GM18907 (cell line): ENCODE results near the gene NFATC1.

Experiments used
- ATAC-seq: cut with Tn5 transposase; IDR thresholded peaks from one replicate; pipeline ENCODE4 v1.9.1; 2021; ENCODE audit warnings: mild to moderate bottlenecking, moderate library complexity; ENCODE audit not compliant: unreplicated experiment

NFATC1 gene

DNA sequence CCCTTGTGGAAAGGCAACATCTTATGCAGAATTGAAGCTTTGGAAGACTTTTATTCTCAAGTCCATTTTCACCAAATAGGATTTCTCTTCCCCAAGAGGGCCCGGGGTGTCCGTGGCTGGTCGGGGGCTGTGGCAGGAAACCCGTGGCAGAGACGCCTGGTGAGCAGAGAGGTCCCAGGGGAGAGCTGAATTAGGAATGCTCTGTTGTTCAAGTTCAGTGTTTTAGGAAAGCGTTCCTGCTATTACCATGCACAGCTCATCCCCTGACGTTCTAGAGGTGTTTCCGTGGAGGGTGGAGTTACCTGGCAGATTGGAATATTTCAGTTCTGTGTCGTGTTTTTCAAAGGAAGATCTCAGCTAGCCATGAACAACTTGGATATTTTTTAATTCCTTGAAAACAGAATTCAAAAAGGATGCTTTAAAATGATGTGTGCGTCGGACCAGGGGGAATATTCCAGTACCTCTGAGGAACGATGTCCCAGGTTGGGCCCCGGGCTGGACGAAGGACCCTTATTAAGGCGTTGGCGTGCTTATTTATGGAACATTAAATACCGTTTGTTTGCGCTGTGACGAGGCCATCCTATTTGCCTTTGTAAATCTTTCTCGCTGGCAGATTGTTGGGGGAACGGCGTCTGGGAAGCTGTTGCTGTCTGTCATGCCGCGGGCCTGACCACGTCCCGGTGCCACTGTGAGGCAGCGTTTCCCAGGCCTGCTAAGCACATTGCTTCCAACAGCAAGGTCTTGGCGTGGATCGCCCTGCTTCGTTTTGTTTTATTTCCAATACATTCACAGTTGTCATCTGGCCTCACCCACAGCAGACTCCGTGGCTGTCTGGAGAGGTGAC lies 8.2 kb downstream of the NFATC1 start:
- ATAC-seq, result no peak

DNA sequence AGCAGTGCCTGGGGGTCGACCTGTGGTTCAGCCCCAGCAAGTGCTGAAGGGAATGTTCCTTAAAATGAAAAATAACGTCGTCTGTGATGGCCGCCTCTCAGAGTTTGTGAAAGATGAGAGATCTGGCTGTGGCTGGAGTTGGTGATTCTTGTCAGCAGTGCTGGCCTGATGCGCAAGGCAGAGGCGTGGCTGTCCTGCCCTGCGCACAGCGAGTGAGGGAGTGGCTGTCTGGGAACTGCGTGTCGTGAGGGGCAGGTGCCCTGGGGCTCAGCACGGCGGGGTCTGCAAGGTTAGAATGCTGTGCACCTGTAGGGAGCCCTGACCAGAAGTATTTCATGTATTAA lies 8.8 kb downstream of the NFATC1 start:
- ATAC-seq, result no peak

DNA sequence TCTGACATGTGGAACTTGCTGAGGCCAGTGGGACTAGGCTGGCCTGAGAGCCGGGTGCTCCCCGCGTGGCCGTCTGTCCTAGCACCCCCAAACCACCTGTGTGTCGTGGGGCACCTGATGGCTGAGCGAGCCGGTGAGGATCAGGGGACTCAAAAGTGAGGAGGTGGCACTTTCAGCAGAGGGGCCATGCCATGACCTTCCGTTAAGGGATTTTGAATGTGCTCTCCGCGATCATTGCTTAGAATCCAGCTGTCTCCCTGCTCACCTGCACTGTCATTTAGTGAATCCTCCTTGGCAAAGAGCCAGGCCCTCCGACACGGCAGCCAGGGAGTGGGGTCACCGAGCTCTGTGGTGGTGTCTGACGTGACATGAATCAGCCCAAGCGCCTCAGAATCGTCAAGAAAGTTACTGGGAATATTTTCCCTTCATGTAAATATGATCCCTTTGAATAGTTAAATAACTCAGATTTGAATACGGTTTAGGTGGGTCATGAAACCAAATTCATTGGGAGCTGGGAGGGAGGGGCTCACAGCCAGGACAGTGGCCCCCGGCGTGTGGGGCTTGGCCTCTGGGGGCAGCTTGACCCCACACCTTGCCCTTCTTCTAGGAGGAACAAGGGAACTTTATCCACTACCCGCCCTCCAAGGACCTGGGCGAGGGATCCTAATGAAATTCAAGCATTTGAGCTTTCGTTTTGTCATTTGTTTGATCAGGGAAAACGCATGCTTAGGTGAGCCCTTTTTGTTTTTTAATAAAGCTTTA lies 9.5 kb downstream of the NFATC1 start:
- ATAC-seq, result no peak

DNA sequence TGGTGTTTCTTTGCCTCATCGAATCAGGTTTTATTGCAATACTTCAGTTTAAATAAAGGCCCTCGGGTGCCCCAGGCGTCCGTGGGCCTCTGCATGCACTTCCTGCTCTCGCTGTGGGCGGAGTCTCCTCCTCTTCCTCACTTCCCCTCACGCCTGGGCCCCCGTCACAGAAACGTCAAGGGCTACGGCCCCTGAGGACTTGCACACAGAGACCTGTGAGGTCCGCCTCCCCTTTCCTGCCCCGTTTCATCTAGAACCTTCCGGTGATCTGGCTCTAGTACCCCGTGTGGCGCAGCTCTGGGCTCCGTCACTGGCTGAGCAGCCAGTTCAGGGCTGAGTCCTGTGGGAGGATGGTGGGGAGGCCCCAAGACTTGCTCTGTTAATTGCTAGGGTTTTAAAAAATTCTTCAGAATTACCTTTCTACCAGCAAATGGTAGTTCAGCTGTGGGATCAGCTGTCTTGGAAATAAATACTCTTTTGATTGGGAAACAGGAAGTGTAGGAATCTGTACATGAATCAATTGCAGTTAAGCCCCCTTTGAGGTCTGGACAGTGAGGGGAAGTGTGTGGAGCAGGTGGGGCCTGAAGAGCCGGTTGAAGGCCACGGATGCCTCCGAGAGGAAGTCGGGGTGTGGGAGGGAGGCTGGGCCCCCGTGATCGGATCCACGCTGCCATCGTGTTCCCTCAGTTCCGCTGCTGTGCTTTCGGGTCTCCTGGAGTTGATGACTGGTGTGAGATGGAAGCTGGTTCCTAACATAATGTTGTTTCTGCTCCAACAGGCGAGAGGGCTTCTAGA lies 10.2 kb downstream of the NFATC1 start:
- peak; percentile 74 for ATAC-seq

DNA sequence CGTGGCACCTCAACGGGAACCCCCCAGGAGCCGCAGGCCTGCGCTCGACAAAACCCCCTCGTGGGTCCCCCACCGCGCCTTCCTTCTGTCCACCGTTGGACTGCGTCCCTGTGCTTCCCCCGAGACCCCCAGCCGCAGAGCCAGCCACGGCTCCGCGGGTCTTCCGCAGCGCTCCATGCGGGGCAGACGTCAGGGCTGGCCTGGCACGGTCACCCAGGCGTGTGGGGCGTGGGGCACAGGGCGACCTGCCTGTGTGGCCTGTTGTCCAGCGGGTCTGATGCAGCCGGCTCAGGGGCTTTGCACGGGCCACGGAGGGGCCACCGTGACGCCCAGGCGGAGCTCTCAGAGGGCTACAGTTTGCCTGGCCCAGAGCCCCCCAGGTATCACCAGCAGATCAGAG lies 11.0 kb downstream of the NFATC1 start:
- no peak for ATAC-seq

DNA sequence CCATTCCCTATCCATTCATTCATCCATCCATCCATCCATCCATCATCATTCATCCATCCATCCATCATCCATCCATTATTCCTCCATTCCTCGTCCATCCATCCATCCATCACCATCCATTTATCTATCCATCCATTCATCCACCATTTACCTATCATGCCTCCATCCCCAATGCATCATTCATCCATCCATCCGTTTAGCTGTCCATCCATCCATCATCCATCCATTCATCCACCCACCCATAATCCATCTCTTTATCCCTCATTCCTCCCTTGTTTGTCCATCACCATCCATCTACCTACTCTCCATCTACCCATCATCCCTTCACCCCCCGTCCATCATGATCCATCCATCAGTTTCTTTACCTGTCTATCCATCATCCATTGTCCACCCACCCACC lies 13.6 kb downstream of the NFATC1 start:
- ATAC-seq, result no peak

DNA sequence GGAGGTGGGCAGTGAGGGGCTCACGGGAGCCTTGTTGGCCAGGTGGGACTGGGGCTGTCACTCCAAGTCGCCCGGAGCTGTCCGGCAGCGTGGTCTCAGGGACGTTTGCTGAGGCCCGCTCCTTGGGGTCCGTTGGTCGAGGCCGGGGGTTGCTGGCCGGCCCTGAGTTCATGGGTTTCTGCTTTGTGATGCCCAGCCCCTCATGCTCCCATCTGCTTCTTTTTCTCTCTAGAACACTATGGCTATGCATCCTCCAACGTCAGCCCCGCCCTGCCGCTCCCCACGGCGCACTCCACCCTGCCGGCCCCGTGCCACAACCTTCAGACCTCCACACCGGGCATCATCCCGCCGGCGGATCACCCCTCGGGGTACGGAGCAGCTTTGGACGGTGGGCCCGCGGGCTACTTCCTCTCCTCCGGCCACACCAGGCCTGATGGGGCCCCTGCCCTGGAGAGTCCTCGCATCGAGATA lies 14.5 kb downstream of the NFATC1 start:
- ATAC-seq, result no peak

DNA sequence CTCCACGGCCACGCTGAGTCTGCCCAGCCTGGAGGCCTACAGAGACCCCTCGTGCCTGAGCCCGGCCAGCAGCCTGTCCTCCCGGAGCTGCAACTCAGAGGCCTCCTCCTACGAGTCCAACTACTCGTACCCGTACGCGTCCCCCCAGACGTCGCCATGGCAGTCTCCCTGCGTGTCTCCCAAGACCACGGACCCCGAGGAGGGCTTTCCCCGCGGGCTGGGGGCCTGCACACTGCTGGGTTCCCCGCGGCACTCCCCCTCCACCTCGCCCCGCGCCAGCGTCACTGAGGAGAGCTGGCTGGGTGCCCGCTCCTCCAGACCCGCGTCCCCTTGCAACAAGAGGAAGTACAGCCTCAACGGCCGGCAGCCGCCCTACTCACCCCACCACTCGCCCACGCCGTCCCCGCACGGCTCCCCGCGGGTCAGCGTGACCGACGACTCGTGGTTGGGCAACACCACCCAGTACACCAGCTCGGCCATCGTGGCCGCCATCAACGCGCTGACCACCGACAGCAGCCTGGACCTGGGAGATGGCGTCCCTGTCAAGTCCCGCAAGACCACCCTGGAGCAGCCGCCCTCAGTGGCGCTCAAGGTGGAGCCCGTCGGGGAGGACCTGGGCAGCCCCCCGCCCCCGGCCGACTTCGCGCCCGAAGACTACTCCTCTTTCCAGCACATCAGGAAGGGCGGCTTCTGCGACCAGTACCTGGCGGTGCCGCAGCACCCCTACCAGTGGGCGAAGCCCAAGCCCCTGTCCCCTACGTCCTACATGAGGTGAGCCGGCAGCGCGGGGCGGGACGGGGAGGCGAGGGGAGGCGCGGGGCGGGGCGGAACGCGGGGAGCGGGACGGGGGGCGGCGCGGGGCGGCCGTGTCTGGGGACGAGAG lies 15.2 kb downstream of the NFATC1 start:
- no peak for ATAC-seq

DNA sequence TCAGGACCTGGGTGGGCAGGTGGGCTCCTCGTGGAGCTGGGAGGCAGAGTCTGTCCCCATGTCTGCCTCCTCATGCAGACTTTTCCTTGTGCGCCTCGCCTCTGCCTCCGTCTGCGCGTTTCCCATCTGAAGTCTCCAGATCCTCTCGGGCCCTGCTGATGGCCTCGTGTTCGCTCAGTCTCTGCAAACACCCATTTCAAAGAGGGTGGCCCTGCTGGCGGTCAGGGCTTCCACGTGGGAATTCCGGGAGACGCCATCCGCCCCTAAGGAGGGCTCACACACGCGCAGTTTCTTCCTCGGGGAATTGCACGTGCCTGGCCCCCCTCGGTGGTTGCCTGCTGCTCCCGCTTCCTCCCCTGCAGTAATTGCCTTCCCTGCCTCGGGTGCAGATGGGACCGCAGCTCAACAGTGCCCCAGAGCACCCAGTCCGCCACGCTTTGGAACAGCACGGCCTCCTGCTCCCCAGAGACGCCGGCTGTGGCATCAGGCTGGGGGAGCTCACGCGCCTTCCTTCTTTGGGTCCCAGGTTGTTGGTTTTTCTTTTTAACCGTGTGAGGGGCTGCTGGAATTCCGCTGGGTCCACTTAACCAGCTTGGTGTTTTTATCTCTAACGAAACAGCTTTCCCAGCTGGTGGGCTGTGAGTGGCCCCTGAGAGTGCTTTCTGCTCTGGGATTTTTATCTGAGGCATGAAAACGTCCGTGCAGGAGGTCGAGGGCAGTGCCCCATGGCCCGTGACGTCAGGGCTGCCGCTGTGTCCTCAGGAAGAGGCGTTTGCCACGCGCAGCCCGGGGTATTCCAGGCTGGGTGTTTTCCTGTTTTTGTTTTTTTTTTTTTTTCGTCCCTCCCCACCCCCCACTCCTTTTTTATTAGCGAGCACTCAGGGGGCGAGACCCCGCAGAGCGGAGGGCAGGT lies 16.1 kb downstream of the NFATC1 start:
- ATAC-seq, result no peak

DNA sequence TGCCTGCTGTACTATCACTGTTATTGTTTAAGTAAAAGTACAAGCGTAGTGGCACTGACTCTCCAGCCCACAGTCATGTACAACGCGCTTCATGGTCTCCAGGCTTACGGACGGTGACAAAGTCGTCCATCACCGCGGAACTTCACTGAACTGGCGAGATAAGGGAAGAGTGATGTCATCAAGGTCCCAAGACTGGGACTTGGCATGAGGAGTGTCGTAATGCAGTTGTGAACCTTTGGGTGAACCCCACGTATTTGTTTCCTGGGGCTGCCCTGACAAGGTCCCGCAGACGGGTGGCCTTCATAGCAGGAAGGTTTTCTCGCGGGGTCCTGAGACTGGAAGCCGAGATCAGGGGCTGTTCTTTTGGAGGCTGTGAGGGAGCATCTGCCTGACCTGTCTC lies 17.3 kb downstream of the NFATC1 start:
- no peak for ATAC-seq

DNA sequence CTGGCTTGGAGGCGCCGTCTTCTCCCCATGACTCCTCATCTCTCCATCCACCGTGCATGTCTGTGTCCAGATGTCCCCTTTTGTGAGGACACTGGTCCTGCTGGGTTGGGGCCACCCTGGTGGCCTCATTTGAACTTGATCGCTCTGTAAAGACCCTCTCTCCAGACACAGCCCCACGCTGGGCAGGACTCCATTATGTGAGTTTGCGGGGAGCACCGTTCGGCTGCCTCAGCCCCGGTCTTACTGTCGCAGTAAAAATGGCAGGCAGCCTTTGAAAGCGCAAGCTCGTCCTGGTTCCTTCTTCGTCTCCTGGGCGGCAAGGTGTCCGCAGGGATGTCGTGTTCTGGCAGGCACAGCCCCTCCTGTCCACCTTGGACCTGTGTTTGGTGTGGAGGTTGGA lies 17.7 kb downstream of the NFATC1 start:
- no peak for ATAC-seq

DNA sequence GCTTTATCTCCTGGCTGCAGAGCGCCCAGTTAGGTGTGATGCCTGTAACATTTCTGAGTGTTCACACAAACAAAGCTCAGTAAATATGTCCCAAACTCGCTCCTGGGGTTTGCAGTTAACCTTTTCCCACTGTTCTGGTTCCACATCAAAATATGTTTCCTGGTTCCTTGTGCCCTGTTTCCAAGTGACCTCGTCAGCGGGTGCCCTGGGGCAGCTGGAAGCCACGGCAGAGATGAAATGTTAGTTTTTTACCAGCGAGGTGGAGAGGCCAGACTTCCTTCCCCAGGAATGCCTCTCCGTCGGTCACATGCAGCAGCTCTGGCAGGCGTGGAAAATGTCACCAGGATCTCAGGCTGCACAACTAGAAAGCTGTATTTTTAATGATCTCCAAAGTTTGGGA lies 18.2 kb downstream of the NFATC1 start:
- no peak for ATAC-seq

DNA sequence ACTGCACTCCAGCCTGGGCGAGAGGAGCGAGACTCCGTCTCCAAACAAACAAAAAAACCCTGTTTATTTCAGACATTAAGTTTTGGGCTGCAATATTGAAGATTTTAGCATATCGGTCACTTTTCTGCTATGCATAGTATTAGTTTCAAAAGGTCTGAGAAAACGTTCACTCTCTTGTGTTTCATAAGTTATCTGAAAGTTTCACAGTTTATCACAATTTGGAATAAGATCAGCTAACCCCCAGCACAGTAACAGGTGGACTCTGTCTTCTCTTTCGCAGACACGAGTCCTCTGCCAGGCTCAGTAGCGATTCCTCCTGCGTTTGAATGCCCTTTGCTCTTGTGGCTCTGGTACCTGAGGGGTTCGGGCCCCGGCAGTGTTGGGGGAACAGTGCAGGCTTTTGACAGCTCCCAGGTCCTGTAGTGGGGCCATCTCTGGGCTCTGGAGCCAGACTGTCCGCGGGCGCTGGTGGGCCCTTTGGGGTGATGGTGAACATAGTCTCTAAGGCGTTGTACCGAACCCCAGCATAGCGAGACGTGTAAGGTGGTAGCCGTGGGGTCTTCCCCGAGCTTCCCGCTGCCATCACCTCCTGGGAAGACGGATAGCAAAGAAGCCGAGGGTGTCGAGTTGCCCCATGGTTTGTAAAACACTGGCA lies 20.4 kb downstream of the NFATC1 start:
- no peak for ATAC-seq

DNA sequence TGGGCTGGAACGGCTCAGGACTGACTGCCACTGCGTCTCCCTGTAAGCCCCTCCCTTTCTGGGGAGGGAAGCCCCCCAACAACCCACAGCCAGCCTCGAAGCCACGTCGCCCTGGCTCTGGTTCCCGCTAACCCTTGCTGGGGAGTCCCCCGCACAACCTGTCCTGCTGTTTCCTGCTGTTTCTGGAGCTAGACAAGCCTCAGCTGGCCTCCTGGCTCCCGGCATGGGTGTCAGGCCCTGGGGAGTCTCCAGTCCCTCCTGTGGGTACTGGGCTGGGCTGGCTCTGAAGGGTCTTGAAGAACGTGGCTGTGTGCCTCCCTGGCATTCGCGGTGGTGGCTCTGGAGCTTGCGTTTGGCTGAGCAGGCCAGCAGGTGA lies 20.9 kb downstream of the NFATC1 start:
- no peak for ATAC-seq

DNA sequence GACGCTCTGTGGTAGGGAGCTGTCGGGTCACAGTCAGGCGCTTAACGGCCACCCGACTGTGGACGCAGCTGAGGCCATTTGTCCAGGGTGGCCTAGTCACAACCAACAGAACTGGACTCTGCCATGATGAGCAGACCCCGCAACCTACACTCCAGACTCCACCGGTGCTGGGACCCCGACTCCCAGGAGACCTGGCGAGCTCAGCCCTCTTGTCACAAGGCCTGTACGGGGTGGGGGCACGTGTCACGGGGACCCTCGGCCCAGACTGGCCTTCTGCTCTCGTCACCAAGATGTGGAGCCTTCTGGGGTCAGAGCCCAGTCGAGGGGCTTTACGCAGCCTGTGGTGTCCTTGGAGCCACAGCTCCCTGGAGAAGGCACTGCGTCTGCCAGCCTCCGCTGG lies 22.5 kb downstream of the NFATC1 start:
- ATAC-seq, result no peak

DNA sequence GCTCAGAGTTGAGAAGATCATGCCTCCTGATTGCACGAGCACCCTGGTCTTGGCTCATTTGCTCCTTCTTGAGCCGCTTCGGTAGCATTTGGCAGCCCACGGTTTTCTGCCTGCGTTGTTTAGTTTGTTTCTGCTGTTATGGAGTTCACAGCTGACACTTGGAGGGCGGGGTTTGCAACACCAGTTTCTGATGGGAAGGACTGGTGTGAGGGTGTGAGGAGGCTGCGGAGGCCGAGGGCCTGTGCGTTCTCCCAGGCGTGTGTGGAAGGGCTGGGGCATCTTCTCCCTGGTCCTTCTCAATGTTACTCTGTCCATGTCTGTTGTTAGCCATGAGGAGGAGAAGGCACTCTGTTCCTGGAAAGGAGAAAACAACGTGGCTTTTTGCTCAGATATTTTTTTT lies 22.9 kb downstream of the NFATC1 start:
- no peak for ATAC-seq

DNA sequence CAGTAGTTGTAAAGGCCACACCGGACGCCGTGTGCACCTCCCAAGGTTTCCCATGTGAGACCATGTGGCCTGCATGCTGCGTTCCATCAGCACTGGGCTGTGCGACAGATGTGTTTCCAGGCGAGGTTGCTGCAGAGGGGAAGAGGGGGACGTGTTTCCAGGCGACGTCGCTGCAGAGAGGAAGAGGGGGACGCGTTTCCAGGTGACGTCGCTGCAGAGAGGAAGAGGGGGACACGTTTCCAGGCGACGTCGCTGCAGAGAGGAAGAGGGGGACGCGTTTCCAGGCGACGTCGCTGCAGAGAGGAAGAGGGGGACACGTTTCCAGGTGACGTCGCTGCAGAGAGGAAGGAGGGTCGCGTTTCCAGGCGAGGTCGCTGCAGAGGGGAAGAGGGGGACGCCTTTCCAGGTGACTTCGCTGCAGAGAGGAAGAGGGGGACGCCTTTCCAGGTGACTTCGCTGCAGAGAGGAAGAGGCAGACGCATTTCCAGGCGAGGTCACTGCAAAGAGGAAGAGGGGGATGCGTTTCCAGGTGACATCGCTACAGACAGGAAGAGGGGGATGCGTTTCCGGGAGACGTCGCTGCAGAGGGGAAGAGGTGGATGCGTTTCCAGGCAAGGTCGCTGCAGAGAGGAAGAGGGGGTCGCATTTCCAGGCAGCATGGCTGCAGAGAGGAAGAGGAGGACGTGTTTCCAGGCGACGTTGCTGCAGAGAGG lies 24.5 kb downstream of the NFATC1 start:
- no peak for ATAC-seq

DNA sequence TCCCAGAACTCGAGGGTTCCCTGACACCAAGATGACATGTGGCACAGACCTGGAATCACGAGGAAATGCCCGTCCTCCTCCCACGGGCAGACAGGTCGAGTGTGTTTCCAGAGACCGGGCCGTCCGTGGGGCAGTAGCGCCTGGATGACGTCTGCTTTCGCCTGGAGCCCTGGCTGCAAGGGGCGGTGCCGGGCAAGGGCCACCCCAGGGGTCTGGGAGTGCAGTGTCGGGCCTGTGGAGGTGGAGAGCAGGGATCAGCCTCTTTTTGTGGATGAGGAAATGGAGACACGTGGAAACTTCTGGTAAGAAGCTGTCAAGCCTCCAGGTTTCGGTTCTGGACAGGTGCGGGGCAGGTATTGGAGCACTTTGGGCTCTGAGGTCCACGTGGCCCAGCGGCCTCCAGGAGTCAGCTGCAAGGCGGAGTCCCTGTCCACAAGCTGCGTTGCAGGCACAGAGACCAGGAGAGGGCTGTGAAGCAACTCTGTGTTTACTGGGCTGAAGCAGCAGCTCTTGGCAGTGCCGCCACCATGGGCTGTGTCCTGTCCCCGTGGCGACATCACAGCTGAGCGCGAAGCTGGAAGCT lies 25.6 kb downstream of the NFATC1 start:
- ATAC-seq, result no peak
